GM19025 (cell line): ENCODE measurements around the gene DNAH11.
"Not testable (repeated sequence)": the region's sequence is repeated elsewhere in the genome, so short reads cannot be mapped to it uniquely, and the experiment has no call there.

ENCODE experiments used
- ATAC-seq: cut with Tn5 transposase; IDR thresholded peaks from one replicate; pipeline ENCODE4 v1.9.1; 2021; ENCODE audit warnings: mild to moderate bottlenecking, low read depth, moderate library complexity; ENCODE audit not compliant: unreplicated experiment

DNAH11 gene

DNA sequence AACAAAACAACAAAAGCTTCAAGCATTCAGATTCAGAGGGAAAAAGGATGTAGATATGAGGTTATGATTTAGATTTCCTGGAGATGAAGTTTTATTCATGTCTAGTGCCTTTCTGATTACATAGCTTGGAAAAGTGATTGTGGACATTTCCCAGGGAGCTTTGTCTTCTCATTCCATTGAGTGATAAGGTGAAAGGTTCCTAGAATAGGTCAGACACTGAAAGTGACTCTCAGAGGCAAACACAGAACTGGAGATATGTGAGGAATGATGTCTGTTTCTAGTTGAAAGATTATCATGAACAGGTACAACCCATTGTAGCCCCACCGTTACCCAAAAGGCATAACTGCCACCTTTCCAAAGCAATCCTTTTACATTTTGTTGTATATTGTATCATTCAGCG is 223.4 kb downstream of the DNAH11 start:
- no peak for ATAC-seq

DNA sequence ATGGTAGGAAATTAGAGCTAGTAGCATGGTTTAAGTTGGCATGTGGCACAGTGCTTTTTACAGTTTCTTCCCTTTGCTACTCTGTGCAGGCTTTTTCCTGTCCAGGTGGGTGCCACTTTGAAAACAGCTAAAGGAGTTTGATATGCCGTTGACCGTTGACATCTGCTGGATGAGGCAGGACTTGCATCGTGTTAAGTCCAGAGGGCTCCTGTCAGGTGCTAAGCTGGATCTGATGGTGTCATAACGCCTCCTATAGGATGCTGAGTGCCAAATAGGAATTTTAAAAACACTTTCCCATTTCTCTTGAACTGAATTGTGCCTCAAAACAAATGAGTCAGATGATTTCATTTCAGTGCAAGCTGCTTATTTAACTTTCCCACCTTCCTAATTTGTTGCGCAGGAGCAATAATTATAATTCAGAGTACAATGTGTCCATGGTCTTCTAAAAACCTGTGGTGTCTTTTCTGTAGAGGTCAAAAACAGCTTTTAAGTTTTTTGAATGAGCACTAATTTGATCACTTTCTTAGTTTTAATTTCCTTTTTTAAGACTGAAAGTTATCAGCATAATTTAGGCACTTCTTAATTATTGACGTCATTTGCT is 224.6 kb downstream of the DNAH11 start:
- ATAC-seq, result no peak

DNA sequence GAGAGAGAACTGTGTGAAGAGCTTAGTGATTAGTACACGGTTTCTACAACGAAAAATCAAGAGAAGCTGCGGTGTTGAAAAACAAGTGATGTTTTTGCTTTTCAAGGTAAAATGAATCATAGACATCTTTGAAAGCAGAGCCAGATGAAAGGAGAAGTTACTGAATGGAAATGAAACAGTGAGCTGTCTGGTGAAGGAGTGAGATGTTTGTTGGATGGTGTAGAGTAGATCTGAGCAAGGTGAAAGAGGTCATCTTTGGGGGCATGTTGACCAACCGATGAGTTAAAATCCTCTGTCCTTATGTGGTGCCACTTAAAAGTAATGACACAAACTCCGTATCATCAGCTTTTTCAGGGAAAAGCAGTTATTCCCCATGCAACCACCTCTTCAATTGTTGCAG is 225.4 kb downstream of the DNAH11 start:
- ATAC-seq, result no peak

DNA sequence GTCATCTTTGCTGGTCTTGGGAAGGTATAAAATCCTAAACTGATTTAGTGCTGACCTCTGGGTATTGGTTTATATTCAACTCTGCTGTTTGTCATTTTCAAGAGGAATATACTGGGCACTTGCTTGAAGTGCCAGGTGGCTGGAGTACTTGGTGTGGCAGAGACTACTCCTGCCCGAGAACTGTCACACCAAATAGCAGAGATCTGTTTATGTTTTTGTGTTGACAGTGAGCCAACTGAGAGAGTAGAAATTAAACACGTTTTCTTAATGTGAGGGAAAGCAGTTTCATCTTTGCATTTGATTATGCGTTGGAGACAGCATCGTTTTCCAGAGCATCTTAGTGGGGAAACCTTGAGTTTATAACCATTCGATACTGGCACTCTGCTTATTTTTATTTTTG is 228.4 kb downstream of the DNAH11 start:
- no peak for ATAC-seq

DNA sequence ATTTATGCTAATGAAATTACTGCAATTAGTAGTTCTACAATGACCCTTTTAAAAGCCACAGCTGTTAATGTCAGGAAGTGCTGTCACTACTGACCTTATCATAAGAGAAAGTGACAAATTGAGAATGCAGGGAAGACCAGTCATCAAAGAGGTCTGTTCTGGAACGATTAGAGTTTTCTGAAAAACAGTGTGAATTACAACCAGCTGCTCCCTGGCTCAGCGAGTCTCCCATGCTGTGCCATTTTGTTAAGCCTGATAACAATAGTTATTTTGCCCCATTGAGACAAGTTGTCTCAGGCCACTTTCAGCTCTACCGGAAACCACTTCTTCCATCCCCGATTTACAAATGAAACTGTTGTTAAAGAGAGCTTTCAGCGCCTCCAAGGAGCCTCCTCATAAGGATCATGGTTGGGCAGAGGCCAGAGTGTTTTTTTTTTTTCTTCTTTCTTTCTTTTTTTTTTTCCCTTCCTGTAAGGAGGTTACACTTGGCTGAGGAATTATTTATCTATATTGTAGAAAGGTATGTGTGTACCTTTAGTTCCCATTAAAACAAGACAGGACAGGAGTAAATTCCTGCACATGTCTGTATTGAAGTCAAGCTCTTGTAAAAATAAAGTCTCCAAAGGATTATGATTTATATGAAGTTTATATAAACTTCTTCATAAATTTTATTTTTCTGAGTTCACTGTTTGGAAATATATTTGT is 229.2 kb downstream of the DNAH11 start:
- no peak for ATAC-seq

DNA sequence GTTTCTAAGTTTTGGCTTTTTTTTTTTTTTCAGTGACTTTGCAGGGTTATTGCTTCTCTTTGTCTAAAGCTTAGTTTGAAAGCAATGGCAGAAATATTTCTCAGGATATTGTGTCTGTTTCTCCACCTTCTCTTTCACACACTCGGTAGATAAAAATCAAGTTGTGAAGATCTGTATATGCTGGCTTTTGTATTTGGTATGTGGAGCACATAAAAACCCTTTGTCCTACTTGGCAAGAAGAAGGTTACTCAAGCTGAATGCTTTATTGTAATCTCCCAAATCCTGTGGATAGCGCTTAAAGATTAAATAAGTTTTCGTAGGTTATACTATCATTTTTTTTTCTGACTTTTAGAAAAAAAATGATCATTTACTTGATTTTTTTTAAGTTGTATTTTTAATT is 230.5 kb downstream of the DNAH11 start:
- ATAC-seq, result no peak

DNA sequence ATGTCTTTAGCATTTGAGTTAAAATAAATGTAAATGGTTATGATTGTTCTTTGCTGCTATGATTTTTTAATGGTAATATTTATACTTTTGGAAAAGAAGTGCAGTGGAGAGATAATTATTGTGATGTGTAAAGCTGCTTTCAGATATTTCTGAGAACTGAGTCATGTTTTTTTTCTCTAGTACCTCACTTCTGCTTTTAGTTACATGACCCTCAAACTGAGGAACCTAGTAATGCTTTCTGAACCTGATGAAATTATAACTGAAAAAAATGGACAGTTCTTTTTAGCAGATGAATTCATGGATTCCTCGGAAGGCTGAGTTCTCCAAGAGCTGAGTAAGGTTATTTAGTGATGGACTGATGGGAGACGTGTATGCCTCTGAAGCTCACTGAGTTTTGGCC is 235.1 kb downstream of the DNAH11 start:
- ATAC-seq, result no peak

DNA sequence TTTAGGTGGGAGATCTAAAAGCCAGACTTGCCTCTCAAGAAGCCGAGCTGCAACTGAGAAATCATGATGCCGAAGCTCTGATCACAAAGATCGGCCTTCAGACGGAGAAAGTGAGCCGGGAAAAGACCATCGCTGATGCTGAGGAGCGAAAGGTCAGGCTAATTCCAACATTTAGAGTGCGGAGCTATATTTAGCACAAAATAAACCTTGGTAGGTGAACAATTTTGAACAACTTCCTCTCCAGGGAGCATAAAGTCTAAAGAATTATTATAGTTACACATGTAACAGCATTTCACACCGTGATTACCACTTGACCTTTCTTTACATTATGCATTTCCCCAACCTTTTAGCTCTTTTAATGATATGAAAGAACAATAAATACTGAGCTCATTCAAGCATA is 236.1 kb downstream of the DNAH11 start:
- no peak for ATAC-seq

DNA sequence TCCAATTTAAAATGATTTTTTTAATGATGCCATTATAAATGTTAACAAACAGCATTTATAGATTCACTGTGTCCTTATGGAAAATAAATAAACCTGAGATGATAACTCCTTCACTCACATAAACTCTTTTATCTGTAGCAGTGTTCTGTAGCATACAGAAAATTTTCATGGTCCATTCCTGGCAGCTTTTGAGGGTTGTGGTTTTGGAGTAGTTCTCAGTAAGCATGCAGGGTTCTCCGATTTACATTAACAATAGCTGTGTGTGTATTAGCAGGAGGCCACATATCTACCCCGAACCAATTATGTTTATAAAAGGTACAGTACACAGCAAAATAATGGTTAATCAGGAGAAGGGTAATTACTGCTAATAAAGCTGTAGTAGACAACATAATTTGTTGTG is 240.2 kb downstream of the DNAH11 start:
- no peak for ATAC-seq

DNA sequence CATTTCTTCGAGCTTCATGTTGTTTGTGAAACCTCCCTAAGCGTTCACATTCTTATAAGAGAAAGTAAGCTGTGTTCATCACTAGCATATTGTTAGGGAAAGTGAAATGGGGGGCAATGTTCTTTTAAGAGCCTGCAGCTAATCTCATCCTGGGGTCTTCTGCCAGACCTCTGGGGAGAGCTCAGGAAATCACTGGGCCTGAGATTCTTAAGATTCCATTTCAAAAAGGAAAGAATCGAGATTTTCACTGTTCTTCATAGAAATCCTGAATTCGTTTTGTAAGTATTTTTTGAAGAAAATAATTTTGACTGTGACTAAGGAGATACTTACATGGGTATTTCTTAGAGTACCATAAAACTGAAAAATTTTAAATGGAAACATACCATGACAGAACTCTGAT is 242.2 kb downstream of the DNAH11 start:
- no peak for ATAC-seq

DNA sequence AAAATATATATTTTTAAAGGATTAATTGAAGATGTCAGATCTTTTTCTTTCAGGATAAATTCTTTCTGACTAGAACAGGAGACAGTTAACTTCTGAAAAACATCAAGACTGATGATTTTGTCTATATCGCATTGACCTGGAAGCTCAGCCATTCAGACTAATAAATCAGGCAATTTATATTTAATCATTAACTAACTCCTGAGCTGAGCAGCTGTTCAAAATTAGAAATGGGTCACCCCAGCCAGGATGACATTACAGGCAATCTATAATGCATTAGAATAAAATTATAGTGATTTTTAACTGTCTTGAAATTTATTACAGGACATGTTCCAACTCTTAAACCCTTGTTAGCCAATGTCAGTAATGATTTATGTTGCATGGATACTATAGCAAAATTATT is 263.0 kb downstream of the DNAH11 start:
- ATAC-seq, result no peak

DNA sequence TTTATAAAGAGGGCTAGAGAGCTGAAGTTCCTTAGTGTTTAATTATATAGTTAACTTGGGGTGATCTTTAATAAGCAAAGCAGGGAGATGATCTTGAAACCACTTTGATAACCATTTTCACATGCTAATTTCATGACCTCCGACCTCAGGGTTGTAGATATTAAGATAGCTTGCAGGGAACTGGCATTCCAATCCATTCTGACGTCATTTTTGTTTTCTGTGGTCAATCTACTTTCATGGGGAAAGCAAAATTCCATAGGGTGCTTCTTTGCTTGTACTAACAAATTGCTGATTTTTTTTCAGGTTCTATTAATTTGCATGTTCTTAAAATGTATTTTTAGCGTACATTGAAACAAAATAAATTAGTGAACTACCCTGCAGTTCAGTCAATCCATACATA is 263.5 kb downstream of the DNAH11 start:
- no peak for ATAC-seq

DNA sequence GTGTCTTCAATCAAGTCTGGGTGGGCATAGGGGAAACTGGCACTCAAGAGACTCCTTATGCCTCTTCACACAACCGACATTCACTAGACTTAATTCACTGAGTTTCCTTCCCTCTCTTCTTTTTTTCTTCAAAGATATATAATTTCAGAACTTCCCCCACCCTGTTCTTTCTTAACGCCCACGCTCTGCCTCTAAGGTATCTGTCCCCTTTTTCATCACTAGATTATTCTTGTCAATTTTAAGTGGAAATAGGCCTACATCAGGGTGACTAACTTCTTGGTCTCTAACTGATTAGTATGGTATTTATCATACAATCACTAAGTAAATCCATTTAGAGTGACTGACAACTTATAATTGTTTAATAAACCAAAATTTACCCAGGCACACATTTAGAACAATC is 276.2 kb downstream of the DNAH11 start:
- ATAC-seq, result no peak

DNA sequence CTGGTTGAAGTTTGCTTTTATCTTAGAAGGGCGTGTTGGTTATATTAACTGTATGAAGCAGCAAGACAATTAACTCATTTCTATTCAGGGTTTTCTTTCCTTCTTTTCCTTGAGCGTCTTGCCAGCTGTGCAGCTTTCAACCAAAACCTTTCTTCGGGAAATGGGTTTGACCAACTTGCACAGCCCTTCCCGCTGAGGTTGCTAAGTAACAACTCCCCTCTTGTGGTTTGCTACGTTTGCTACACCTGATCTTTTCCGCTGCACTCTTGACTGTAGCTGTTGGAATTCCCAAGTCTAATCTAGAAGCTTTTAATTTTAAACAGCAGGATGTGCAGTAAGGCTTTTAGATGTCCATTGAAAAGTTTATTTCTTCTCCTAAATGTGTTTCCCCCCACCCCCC is 286.0 kb downstream of the DNAH11 start:
- no peak for ATAC-seq

DNA sequence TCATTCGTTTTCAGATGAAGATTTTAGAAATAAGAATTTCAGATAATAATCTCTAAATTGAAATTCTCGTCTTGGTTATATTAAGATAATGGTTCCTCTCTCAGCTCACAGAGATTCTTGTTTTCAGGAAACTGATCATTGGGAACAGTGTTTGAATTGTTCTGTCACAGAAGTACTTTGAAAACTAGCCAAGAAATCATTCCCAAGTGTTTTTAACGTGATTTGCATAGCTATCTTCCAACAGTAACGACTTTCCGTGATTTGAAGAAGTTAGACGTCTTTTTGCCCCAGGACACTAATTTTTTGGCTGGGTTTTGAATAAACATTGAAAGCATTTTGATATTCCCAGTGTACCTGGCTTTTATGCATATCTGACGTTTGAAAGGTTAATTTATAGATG is 286.9 kb downstream of the DNAH11 start:
- ATAC-seq, result no peak

DNA sequence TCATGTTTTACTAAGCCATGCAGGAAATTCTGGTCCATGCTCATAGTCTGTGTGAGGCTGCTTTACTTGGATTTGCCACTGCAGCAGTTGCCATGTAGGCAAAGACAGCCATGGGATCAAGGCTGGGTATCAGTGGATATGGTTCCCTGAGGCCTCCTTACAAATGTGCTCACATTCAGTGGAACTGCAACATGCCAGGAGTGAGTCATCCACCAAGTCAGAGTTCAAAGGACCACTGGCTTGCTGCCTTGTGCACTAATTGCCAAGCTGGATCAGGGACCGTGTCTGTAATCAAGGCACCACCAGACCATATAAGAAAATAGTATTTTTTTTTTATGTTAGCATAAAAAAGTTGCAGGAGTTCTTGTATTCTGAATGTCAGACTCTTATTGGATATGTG is 301.9 kb downstream of the DNAH11 start:
- ATAC-seq, result no peak

DNA sequence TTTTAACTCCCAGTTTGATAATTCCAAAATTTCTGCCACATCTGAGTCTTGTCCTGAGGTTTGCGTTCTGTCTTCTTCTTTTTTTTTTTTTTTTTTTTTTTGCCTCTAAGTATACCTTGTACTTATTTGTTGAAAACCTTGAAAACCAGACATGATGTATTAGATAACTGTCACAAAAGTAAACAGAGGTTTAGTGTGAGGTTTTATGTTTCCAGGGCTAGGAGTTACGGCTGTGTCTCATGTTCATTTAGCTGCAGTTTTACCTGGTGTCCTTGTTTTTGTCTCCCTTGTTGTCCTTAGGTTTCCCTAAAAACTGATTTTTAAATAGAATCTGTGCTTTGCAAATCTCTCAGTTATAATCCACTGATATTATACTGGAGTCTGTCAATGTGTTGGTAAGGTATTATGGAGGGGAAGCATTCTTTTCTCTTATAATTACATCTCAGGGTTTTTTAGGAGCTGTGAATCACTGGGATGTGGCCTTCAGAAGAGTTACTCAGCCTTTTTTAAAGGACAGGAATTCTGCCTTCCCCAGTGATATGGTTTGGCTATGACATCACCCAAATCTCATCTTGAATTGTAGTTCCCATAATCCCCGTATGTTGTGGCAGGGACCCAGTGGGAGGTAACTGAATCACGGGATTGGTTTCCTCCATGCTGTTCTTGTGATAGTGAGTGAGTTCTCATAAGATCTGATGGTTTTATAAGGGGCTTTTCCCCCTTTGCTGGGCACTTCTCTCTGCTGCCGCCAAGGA is 307.9 kb downstream of the DNAH11 start:
- ATAC-seq, result no peak

DNA sequence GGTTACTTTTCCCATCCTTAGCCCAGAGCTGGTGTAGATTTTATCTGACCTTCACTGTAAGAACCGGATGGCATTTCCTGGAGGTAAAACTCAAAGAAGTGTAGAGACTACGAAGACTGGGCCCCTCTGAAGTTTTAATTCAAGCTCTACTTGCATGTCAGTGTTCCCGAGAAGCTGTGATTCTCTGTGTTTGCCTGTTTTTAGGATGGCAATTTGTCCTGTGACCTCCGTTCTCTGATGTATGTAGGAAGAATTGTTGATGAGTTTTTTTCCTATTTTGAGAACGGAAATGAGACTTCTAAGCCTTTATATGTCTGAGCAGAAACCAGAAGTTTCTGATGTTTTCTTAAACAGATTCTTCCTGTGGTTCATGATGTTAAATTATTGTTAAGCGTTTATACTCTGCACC is 308.7 kb downstream of the DNAH11 start:
- no peak for ATAC-seq

DNA sequence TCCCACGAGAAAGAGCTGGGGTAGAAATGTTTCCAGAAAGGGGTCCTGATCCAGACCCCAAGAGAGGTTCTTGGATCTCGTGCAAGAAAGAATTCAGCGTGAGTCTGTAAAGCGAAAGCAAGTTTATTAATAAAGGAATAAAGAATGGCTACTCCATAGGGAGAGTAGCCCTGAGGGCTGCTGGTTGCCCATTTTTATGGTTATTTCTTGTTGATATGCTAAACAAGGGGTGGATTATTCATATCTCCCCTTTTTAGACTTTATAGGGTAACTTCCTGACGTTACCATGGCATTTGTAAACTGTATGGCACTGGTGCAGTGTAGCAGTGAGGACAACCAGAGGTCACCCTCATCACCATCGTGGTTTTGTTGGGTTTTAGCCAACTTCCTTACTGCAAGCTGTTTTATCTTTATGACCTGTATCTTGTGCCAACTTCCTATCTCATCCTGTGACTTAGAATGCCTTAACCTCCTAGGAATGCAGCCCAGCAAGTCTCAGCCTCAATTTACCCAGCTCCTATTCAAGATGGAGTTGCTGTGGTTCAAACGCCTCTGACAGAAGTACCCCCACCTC is 322.9 kb downstream of the DNAH11 start:
- not testable (repeated sequence) for ATAC-seq

DNA sequence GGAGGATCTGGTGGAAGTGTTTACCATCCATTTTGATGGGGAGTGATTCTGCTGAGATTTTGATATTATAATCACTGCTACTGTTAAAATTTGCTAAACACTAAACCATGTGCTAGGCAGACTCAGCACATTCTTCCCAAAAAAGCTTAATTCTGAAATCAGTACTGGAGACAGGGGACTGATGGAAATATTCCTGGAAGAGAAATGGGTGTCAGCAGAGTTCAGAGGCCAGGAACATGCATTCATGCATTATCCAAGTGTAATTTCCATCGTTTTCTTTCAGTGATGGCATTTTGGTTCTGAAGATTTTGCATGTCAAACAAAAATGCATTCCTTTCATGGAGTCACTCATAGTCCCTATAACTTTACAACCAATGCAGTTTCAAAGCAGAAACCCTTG is 323.9 kb downstream of the DNAH11 start:
- ATAC-seq, result no peak

DNA sequence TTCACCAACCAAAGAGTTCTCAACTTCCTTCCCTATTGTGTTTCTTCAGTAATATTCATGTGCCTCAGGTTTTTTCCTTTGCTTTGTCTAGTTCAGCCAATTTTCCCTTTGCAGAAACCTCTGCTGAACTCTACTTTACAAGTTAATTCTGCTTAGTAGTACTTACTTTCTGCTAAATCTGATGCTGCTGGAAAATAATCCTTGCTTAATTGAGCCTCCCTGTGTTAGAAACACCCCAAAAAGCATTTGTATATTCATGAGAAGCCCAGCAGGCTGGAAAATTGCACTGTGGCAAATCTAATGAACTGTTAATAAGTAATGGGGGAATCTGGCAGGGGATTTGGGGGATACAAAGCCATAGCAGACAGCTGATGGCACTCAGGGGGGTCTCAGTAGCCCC is 324.4 kb downstream of the DNAH11 start:
- no peak for ATAC-seq
